Fibroblast of peridontal ligament (primary cell): ENCODE data around the gene TLR10.

Source experiments
- DNase-seq: peaks from one replicate; pipeline ENCODE4 v3.0.0-alpha.2; 2010; ENCODE audit errors: extremely low read depth

TLR10 gene

DNA sequence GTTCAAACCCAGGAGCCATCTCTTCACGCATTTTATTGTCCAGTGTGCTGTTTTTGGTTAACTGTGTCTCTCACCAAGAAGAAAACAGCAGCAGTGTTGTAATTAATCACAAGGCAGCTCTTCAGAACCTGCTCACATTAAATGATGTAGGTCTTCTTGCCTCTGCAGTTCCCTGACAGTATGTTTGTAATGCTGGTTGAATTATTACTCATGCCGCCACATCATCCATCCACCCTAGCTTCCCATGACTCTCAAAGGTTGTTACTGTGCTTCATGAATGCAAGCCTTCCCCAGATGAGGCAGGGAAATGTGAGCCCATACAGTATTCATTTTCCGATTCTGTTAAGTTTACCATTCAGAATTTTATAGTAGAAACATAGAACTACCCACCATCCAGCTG lies 17.4 kb downstream of the TLR10 start:
- peak; percentile 48 for DNase-seq

DNA sequence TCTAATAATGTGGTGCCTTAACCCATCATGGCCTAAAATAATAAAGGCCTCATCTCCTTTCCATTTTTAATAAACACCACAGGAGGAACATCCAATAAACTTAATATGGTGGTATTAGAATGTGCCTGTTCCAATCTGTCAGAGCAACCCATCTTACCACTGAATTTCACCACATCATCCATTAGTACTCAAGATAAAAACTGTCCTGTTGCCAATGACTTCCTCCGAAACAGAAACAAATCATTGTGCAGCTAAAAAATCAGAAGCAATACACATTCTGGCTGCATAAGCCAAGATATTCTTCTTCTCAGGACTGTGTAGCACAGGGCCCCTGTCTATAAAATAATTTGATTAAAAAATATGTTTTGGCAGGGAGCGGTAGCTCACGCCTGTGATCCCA lies 18.5 kb downstream of the TLR10 start:
- no peak for DNase-seq

DNA sequence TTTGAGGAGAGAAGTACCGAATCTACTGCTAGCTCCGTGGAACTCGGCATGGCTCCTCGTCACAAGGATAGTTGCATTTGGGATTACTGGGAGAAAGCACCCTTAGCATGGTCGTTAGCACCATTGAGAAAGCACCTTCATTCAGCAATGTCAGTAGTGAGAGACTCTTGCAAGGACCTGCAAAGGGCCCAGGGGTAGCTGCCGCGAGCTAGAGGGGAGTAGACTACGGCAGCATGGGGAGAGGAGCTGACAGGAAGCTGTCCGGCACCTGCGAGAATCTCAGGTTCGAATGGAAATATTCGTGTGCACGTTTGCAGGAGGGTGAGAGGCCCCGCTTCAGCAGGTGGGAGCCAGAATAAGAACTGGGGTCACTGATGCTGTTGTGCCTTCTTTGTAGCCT lies 20.2 kb downstream of the TLR10 start:
- no peak for DNase-seq

DNA sequence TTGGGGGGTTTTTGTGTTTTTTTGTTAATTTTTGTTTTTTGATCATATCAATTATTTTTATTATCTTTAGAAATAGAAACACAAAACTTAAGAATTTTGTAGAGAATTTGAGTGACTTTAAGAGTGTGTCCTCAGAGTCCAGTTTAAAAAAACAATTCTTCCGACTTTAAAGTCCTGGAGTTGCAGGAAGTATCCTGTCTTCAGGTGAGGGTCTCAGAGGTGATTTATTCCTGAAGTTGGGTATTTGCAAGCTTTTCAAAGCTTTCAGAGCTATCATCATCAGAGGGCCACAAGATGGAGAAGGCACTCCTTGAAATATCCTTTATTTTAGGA lies 23.0 kb downstream of the TLR10 start:
- no peak for DNase-seq

DNA sequence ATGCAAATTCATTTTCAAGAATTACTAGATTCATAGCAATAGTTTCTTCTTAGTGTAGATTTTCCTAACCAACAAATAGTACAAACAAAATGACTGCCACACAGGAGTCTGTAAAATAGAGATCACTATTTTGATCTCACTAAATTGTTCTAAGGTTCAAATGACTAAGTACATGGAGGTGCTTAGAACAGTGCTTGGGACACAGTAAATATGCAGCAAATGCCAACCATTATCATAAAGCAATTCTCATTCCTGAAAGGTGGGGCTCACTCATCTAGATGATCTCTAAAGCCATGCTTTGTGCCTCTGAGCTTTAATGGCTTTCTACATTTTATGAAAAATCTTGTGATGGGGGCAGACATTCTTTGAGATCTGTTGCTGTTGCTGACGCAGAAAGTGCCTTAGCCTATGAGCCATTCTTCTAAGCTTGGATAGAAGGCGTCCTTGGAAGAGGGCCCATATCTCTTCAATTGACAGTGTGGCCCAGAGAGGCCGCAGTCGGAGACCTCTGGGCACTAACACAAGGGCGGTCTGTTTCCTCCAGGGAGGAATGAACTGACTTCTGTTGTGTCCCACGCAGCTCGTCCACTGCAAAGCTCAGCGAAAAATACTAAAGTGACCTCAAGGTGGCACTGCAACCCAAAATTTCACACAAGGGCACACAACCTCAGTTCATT lies 23.5 kb downstream of the TLR10 start:
- DNase-seq = peak; percentile 76

DNA sequence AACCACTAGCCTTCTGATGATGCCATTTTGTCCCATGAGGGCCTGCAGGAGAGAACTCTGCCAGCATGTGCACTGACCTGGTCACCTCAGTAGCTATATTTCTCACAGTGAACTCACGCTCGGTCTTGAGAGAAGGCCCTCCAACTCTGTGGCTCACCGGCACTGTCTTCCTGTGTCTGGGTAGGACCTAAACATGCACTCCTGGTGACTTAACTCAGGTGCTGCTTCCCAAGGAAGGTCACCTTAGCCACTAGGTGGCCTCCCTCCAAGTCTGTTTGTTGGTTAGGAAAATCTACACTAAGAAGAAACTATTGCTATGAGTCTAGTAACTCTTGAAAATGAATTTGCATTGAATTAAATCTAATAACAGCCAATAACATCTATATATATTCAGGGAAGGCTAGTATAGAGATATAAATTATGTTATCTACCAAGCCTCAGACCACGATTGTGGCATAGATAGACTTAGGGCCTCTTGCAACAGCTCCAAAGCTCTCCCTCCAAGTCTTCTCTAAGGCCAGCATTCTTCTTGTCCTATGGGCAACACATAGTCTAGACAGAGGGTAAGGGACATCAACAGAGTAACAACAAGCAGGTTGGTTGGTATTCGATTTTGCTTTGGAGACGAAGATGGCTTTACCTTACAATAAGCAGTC lies 24.7 kb downstream of the TLR10 start:
- no peak for DNase-seq

DNA sequence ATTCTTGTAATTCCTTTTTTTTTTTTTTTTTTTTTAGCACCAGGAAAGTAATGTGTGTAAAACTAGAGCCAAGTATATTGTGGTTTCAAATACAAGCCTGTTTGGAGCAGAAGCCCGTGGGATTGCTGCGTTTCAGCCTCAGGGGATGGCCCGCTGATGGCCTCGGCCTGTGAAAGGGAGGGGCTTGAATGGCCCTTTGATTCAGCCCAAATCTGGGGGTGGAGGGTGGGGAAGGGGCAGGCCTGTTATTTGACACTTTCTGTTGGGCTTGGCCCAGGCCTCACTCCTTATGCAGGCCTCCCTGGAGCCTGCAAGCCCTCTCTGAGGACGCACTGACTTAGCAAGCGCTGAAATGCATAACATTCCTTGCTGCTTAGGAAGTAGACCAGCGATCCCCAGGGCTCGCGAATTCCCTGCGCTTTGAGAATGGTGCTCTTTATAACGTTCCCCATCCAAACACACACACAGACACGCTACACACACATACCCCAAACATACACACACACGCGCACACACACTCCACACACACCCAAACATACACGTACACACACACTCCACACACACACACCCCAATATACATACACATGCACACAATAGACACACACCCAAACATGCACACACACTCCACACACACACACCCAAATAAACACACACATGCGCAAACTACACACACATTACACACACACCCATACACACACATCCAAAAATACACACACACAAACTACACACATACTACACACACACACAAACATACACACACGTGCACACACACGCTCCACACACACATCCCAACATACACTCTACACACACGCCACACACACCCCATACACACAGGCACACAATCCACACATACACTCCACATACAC lies 29.6 kb downstream of the TLR10 start:
- DNase-seq = peak; percentile 99

DNA sequence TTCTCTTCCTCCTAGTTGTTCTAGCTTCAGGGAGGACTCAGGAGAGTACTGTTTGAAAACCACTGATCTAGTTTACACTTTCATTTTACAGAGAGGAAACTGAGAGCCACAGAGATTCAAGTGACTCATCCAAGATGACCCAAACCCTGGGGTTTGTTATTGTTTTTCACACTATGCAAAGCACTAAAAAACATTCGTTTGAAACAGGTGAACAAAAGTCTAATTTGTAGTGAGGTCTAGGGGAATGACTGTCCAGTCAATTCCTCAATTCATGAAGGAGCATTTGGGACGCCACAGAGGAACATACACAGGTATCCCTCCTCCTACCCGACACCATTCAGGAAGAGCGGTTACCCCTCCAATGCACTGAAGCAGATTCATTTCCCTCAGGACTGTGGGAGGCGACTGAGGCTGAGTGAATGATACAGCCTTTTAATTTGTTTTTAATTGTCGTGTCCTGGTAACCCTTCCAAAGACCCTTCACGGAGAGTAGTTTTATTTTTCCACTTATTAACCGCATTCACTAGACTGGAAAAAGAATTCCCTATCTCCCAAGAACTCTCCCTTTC lies 30.3 kb downstream of the TLR10 start:
- peak; percentile 68 for DNase-seq

DNA sequence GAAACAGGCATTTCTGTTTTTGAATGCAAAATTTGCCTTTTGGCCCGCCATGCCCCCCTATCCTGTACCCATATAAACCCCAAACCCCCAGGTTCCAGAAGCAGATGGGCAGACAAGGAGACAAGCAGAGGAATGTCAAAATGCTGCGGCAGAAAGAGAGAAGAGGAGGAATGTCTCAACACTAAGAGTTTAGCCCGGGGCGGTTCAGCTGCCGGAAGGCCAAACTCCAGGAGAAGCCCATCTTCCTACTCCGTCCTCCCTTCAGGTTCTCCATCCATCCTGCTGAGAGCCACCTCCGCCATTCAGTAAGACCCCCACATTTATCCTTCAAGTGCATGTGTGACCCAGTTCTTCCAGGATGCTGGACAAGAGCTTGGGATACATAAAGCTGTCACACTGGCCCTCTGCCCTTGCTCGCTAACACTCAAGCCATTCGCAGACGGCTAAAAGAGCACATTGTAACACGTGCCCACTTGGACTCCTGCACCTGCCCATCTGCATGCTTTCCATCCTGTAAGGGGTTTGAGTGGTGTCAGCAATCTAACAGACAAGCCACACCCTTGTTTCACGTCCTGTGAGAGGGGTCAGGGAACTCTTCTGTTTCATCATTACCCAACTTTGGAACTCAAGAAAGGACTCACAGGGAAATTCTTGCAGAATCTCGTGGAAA lies 31.3 kb downstream of the TLR10 start:
- DNase-seq = no peak

DNA sequence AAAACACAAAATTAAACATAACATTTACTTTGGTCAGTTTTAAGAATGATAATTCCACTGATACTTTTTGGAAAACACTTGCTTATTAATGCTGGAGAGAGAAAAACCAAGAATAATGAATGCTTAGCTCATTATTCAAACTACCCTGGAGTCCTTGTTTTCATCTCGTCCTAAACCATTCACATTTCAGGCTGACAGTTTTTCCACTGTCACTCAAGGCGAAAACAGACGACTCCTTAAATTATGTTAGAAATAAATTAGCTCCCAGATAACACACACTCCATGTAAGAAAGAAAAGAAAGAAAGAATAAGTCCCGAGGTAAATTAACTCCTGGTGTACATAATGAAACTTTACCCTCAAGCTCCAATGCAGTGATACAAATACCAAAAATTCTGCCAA lies 33.5 kb downstream of the TLR10 start:
- no peak for DNase-seq

DNA sequence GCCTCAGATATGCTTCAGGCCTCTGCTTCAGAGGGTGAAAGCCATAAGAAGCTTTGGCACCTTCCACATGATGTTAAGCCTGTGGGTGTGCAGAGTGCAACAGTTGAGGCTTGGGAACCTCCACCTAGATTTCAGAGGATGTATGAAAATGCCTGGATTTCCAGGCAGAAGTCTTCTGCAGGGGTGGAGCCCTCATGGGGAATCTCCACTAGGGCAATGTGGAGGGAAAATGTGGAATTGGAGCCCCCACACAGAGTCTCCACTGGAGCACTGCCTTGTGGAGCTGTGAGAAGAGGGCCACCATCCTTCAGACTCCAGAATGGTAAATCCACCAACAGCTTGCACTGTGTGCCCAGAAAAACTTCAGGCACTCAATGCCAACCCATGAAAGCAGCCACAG lies 35.2 kb downstream of the TLR10 start:
- DNase-seq = no peak

DNA sequence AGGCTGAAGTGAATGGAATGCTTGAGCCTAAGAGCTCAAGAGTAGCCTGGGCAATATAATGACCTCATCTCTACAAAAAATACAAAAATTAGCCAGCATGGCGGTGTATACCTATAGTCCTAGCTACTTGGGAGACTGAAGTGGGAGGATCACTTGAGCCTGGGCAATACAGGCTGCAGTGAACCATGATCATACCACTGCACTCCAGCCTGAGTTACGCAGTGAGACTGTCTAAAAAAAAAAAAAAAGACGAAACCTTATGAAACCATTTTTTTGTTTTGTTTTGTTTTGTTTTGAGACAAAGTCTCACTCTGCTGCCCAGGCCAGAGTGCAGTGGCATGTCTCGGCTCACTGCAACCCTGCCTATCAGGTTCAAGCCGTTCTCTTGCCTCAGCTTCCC lies 36.9 kb downstream of the TLR10 start:
- no peak for DNase-seq

DNA sequence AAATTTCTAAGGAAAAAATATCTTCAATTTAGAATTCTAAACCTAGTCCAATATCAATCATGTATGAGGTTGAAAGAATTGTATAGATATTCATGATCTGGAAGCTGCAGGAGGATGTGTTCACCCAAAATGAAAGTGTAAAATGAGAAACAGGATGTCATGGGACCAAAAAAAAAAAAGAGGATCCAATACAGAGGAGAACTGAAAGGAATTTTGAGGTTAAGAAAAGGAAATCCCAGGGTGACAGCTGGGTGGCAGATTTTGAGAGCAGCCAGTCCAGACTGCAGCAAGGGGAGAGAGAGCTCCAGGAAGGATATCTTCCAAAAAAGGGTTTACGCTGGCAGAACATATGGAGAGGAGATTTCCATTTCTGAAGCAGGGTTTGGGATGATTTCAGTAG lies 38.9 kb downstream of the TLR10 start:
- DNase-seq = peak; percentile 33

DNA sequence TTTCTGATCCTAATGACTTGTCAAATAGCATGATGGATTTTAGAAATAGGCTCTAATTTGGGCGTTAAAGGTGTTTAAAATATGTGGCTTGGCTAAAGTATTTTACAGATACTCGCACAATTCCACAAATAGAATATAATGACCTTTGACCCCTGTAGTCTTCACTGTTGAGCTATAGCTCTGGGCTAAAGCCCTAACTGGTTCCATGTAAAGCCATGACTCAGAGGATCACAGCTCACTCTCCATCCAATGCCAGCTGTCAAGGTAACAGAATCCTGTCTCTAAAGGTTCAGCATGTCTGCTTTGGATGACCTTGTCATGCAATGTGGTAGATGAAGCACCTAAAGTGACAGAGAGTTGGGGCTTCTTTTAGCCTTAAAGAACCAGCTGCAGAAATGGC lies 42.5 kb downstream of the TLR10 start:
- DNase-seq = no peak

DNA sequence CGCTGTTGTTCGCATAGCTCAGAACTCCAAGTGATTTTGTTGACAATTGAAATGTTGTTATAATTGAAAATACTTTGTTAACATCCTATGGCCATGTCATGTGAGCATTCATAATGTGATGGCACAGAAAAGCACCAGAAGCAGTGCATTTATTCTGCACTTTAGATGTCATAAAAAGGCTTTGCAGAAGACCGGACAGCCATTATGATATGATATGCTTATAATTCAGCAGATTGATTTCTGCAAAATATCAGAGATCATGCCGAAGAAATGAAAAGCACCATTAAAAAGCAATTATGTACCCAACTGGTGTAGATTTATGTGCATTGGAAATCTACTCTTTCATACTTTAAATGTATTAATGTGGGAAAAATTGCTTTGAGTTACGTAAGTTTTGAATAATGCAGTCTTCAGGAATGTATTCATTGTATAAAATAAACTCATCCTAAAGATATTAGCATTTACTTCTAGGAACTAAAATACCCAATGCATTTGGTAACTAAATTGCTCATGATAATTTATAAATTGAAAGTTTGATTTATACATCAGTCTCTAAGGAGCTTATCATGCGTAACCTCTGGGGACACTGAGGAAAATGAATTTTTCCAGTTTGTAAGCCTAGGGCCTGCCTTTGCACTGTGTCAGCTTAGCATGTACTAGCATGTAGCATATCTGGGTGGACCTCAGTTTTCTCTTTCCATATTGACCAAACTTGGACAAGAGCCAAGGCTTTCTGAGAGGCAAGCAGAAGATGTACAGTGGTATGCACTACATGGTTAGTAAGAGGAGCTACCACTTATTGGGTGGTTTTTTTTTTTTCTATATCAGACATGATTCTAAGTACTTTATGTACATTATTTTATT lies 43.6 kb downstream of the TLR10 start:
- no peak for DNase-seq

DNA sequence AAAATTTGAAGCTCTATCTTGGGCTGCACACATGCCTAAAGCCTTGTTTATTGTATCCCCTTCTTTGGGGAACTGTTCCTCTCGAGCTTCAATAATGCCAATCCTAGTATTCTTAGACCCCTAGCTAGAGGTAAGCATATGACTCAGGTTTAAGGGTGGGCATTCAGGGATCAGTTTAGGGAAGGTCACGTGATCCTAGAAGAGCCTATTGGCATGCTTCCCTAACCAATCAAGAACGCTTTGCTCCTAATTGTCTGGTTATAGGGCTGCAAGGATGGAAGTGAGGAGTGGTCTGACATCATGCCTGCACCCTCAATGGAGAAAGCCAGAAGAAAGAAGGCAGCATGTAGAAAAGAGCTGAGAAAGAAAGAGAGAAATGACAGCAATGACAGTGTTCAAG lies 46.9 kb downstream of the TLR10 start:
- DNase-seq = no peak

DNA sequence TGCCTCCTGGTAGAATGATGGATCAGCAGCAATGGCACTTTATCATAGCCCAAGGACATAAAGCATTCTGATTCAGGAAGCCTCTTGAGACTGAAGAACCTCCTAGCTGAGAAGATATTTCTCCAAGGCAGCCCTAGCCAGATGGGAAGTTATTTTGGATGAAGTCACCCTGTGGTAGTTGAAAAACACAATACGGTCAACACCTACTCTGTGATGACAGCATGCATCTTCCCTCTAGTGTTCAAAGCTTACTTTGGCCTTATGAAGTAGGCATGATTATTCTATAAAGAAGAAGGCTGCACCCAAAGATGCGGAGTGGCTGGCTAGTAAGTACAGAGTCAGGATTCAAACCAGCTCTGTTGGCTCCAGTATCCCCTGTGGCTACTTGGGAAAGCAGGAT lies 47.9 kb downstream of the TLR10 start:
- DNase-seq = no peak

DNA sequence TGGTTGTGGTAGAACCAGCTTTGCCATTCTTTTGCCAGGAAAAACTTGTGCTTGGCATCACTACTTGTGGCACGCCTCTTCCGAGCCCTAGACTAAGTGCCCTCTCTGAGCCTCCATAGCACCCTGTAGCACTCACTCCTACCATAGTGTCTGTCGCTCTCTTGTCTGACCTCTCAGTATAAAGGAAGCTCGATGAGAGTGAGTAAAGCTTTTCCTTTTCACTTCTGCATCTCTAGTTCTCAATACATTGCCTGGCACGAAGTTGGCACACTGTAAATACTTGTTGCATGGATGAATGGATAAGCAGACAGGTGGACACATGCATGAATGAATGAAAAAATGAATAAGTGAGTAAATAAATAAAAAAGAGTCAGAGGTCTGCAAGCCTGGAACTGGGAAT lies 48.3 kb downstream of the TLR10 start:
- no peak for DNase-seq

DNA sequence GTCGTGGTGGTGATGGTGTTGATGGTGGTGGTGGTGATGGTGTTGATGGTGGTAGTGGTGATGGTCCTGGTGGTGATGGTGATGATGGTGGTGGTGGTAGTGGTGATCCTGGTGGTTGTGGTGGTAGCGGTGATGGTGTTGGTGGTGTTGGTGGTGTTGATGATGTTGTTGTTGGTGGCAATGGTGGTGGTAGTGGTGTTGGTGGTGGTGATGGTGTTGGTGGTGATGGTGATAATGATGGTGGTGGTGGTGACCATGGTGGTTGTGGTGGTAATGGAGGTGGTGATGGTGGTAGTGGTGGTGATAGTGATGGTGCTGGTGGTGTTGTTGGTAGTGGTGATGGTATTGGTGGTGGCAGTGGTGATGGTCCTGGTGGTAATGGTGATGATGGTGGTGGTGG lies 49.1 kb downstream of the TLR10 start:
- no peak for DNase-seq

DNA sequence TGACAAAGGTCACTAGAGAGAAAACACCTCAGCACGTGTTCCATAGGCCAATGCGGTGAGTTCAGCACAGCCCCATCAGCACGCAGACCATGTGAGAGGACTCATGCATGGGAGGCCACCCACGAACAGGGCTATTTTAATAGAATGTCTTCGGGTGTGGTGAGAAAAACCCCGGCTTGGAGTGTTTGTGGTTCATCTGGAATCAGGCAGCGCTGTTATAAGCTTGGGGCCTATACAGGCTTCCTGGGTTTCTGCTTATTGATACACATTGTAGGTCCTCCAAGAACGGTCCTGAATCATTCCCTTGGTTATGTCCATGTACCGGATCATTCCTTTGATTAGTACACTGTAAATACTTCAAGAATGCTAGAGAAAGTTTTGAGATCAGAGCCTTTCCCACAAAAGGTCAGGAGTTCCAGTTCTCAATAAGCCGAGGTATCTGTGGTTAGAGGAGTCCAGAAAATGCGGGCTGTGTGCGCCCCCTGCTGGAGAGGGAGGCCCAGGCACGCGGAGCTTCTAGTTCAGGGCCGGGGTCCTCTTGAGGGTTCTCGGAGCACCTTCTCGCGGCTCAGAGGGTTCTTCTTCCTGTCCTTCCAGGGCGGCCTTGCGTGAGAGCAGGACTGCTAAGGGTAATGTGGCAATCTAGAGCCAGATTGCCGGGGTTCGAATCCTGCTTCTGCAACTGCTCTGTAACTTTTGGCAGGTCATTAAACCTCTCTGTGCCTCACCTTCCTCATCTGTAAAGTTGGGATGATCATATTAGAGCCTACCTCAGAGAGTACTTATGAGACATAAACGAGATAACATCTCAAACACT lies 51.8 kb downstream of the TLR10 start:
- peak; percentile 98 for DNase-seq
